Cardiac fibroblast (primary cell): ENCODE data around the gene ZNF12.
"Not testable (repeated sequence)": the region's sequence is repeated elsewhere in the genome, so short reads cannot be mapped to it uniquely, and the experiment has no call there.

Source experiments
- DNase-seq, 2 donors: peaks; one replicate each; pipeline versions ENCODE4 v3.0.0 to v3.0.0-alpha.2; 2010; ENCODE audit warnings: low read depth in 2 of 2
- H3K4me3 ChIP-seq, 2 donors: replicated peaks in 1 of 2; 1 replicate in 1 of 2; 2 replicates in 1 of 2; pipeline ENCODE4 v1.5.1; 2011; ENCODE audit warnings: low read depth in 2 of 2, low read length in 2 of 2, mild to moderate bottlenecking in 2 of 2, moderate library complexity in 1 of 2
- TF ChIP-seq, protein P1 (sequence below): IDR thresholded peaks from one replicate; pipeline ENCODE4 v1.5.1; 2011; ENCODE audit warnings: low read depth, mild to moderate bottlenecking, low read length, inconsistent platforms

ZNF12 gene

DNA sequence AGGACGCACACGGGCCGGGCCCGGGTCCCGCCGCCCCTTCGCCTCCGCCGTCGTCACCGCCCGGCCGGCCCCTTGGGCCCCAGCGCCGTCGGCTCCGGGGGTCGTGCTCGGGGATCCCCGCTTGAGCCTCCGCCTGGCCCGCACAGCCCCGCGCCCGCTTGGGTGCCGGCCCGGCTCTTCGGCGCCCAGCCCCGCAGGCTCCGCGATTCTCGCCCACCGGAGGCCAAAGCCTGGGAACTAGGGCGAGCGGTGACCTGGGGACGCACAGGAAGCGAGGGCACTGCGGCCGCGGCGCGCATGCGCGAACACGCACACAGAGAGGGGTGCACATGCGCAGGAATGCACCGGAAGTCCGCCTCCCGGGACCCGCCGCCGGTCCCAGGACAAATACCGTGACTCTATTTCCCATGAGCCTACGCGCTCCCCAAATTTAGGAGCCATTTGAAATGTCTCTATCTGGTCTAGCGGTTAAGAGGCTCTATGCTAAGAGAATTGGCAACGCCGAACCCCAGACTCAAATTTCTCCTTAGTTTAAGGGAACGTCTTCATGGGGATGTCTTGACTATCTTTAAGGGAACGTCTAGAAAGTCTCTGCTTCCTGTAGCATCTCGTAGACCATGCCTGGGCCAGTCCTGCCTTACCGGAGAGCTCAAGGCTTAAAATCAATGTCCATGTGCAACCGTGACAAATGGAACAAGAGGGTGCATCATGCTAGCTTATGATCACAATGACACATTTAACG is at the start of gene ZNF12:
TSS of gene ZNF12 (minus strand) at position 282 of the 742 bp plus-strand sequence. CDS start 1,774 bp downstream, outside the sequence.
- TF ChIP-seq, protein P1, sequence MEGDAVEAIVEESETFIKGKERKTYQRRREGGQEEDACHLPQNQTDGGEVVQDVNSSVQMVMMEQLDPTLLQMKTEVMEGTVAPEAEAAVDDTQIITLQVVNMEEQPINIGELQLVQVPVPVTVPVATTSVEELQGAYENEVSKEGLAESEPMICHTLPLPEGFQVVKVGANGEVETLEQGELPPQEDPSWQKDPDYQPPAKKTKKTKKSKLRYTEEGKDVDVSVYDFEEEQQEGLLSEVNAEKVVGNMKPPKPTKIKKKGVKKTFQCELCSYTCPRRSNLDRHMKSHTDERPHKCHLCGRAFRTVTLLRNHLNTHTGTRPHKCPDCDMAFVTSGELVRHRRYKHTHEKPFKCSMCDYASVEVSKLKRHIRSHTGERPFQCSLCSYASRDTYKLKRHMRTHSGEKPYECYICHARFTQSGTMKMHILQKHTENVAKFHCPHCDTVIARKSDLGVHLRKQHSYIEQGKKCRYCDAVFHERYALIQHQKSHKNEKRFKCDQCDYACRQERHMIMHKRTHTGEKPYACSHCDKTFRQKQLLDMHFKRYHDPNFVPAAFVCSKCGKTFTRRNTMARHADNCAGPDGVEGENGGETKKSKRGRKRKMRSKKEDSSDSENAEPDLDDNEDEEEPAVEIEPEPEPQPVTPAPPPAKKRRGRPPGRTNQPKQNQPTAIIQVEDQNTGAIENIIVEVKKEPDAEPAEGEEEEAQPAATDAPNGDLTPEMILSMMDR = no peak
- DNase-seq = peak; percentile 94 to 97
- peak within 1 kb of the TSS; percentile 87 to 92 for H3K4me3 ChIP-seq

DNA sequence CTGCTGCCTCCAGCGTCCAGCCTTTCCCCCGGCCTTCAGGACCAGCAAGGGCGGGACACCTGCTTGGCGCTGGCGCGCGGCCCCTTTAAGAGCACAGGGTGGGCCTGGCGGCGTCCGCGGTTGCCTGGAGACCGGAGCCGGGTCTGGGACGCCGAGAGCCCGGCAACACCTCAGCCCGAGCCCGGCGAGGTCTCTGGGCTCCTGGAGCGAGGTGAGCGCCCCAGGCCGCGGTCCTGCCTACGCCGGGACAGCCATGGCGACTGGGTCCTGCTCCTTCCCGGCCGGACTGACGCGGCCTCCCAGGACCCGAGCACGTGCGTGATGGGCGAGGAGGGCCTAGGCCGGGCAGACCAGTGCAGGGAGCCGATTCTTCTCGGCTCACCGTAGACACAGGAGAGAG is 47.2 kb upstream of the ZNF12 start, which contains the start of gene RSPH10B2:
TSS of gene RSPH10B2 (plus strand) at position 140 of the 400 bp plus-strand sequence. CDS start 3,575 bp downstream, outside the sequence.
- not testable (repeated sequence) for H3K4me3 ChIP-seq, DNase-seq

DNA sequence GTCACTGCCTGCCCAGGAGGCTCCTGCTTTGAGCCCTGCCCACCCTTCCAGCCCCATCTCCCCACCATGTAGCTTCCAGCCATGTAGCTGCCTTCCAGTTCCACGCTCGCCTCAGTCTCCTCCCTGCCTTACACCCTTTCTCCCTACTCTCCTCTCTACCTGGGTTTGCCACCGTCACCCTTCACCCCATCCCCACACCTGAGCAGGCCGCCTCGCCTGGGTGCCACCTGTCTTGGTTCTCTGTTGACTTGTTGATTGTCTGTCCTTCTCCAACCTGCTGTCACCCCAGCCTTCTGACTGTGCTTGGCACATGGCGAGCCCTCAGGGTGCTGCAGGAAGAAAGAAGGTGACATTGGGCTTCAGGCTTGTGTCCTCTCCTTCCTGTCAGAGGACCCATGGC is 43.4 kb upstream of the ZNF12 start:
- not testable (repeated sequence) for H3K4me3 ChIP-seq, DNase-seq

DNA sequence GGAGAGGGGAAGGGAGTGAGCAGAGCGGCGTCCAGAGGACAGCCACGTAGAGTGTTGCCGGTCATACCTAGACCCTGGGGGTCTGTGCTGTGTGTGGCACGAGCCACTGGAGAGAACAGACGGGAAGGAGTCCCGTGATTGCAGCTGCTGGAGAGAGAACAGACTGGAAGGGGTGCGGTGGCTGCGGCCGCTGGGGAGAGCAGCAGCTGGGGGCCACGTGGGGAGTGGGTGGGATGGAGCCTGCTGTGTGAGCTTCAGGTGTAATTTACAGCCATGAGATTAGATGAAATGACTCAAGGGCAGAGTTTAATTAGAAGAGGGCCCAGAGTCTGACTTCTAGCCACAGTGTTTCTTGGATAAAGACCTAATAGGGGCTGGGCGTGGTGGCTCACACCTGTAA is 42.6 kb upstream of the ZNF12 start:
- H3K4me3 ChIP-seq, DNase-seq: not testable (repeated sequence)

DNA sequence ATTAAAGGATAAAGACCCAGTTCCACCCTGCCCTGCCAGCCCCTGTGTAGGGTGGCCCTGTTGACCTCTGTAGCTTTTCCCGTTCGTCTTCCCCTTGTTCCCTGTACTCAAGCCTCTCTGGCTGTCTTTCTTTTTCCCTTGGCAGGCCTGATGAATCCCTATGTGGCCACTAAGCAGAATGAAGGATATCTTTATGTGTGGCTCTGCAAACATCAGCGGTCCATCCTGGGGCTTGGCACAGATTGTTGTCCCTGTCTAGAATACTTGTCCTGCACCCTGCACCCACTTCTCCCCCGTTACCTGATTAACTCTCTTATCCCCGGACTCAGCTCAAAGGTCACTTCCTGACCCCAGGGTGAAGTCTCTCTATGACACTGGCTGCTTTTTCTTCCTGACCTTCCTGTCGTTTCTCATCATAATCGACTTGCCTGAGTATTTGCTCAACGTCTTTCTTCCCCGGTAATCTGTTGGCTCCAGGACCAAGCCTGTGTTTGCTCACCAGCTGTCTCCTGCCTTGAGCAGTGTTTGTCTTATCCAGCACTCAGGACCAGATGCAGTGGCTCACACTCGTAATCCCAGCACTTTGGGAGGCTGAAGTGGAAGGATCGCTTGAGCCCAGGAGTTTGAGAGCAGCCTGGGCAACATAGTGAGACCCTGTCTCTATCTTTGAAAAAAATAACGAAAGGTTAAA is 37.8 kb upstream of the ZNF12 start:
- H3K4me3 ChIP-seq, DNase-seq: not testable (repeated sequence)

DNA sequence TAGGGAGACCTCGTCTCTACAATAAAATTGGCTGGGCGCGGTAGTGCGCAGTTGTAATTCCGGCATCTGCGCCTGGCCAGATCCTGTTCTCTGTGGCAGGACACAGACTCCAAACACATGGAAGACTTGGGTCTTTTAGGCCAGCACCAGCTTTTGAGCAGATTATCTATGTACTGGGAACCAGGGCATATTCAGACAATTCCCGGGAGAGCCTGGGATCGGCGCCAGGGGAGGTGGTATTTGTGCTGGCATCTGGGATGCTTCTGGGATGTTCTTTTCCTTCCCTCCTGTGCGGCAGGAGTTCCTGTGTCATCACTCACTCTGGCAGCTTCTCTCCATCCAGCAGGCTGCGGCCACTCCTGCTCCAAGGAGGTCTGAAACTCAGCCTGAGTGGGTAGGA is 31.7 kb upstream of the ZNF12 start:
- DNase-seq, H3K4me3 ChIP-seq: not testable (repeated sequence)

DNA sequence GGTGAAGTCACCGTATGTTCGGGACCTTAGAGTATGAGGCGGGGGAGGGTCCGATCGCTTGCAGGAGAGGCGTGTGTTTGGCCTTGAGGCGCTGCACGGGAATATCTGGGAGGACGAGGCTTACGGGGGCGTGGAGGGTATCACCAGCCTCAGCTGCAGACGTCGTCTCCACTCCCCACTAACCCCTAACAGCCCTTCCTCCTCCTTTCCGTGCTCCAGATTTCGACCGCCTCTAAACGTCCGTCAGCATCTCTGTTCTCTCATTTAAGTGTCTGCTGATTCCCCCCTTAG is 23.5 kb upstream of the ZNF12 start:
- DNase-seq = peak in 1 of 2 donors; percentile 46
- peak overlapping the region; percentile 81 to 86 for H3K4me3 ChIP-seq
- TF ChIP-seq, protein P1 = no peak

DNA sequence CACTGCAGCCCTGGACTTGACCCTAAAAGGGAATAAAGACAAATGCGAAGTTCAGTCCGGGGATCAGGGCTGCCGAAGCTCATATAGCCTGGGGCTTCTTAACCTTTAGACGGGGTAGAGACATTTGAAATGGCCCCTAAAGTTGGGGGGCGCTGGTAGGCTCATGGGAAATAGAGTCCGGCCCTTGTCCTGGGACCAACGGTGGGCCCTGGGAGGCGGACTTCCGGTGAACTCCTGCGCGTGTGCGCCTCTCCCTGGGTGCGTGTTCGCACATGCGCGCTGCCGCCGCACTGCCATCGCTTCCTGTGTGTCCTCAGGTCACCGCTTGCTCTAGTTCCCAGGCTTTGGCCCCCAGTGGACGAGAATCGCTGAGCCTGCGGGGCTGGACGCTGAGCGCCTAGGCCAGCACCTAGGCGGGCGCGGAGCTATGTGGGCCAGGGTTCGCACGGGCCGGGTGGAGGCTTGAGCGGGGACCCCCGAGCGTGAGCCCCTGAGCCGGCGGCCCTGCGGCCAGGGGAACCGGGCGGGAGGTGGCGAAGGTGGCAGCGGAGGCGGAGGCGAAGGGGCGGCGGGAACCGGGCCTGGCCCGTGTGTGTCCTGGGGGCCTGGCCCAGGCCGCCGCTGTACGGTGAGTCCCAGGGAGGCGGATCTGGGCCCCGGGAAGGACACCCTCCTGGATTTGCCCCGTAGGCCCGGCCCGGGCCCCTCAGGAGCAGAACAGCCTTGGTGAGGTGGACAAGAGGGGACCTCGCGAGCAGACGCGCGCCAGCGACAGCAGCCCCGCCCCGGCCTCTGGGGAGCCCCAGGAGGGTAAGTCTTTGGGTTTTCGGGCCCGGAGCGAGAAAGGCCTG is 23.0 kb upstream of the ZNF12 start:
- TF ChIP-seq, protein P1 = no peak
- DNase-seq = peak; percentile 92 to 96
- H3K4me3 ChIP-seq = peak overlapping the region; percentile 81 to 86

DNA sequence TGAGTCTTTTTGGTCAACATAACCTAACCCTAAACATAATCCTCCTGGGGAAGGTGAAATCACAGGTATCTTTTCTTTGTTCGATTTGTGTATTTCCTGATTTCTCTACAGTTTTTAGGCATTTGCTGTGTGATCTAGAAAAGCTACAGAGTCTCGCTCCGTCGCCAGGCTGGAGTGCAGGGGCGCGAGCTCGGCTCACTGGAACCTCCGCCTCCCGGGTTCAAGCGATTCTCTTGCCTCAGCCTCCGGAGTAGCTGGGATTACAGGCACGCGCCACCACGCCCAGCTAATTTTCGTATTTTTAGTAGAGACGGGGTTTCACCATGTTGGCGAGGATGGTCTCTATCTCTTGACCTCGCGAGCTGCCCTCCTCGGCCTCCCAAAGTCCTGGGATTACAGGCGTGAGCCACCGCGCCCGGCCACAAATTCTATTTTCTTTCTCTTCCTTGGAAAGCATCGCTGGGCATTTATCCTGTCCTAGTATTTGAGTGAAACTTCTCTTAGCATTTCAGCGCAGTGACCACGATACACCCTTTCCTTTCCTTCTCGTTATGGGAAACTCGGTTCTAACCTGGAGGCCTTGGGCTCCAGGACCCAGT is 22.2 kb upstream of the ZNF12 start:
- H3K4me3 ChIP-seq = peak overlapping the region; percentile 81 to 86
- not testable (repeated sequence) for DNase-seq
